ENCODE data around the gene MCRIP2.
"Not testable (repeated sequence)": the region's sequence is repeated elsewhere in the genome, so short reads cannot be mapped to it uniquely, and the experiment has no call there.

The MCRIP2 gene, protein sequence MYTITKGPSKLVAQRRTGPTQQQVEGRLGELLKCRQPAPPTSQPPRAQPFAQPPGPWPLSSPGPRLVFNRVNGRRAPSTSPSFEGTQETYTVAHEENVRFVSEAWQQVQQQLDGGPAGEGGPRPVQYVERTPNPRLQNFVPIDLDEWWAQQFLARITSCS
- total RNA-seq, result 8.1 to 14.2 (median 14.1) reads per million in 3 donors

DNA sequence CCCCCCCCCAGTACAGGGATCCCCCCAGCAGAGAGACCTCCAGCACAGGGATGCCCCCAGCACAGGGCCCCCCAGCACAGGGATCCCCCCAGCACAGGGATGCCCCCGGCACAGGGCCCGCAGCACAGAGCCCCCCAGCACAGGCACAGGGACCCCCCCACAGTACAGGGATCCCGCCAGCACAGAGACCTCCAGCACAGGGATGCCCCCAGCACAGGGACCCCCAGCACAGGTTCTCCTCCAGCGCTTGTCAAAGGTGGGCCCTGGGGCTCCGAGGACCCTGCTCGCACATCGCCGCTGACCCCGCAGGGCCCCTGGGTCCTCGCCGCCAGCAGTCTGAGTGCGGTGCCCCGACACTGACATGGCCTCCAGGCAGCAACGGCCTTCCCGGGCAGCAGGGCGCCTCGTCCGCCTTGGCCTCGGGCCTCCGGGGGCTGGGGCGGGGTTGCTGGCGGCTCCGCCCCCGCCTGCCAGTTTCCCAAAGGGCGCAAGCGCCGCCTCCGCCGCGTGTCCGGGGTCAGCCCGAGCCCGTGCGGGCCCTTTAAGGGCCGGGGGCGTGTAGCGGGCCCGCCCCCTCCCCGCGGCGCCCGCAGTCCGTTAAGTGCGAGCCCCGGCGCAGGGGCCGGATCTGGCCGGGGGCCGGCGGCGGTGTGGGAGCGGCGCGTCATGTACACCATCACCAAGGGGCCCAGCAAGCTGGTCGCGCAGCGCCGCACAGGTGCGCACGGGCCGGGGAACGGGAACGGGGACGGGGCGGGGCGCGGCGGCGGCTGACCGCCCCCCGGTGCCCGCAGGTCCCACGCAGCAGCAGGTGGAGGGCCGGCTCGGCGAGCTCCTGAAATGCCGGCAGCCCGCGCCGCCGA, at the start of gene MCRIP2:
MCRIP2 (plus strand) TSS at position 503 of the 863 bp plus-strand sequence; CDS start at position 667, 164 bp downstream.
- no peaks in the 10 kb centered on the region for H3K36me3 ChIP-seq (ENCODE audit: control insufficient read depth, insufficient read depth, low read length)
- H3K4me3 ChIP-seq (ENCODE audit: insufficient read depth, low read depth, low read length, poor library complexity, severe bottlenecking), result peak within 1 kb of the TSS; percentile 78
- H3K4me1 ChIP-seq (ENCODE audit: control insufficient read depth, insufficient read depth, low read length, poor library complexity, severe bottlenecking), result peaks cover 12% of the 10 kb centered on the region
- H3K27me3 ChIP-seq (replicated peaks; ENCODE audit: control insufficient read depth, insufficient read depth, low read length, poor library complexity, severe bottlenecking), result no peaks in the 10 kb centered on the region
- peak within 1 kb of the TSS; percentile 42 for H3K27ac ChIP-seq (ENCODE audit: insufficient read depth, low read length, poor library complexity, severe bottlenecking)
- H3K9me3 ChIP-seq (ENCODE audit: control insufficient read depth, low read length), result no peaks in the 10 kb centered on the region
- DNase-seq, result peak; percentile 32 to 53 (median 38)

DNA sequence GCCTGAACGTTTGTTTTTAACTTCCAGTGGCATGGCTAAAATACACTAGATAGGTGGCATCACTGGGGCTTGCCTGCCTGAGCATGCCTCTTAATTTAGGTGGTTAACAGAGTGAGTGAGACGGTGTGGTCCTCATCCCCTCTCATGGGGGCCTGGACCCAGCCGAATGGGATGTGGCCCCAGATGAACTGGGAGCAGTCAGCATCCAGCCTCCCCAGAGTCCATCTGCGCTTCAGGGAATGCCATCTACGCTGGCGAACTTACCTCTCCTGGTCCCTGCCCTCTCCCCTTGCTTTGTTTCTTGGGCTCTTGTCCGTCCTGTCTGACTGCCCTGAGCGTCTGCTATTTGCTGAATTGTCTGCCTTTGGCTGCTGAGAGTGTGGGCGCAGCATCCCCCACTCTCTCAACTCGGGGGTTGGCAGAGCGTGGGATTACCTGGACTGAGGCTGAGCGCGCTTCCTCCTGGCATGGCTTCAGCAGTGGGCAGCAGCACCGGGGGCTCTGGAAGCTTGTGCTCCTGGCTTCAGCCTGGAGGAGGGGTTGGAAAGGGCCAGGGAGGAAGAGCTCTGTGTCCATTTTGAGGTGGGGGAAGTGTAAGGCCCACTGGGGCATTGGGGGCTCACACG, 49.6 kb upstream of the MCRIP2 start:
- Histone ChIP-seq H3K36me3 (ENCODE audit: control insufficient read depth, insufficient read depth, low read length) (no peaks in the 10 kb centered on the region), H3K9me3 (ENCODE audit: control insufficient read depth, low read length) (no peaks in the 10 kb centered on the region), H3K4me1 (ENCODE audit: control insufficient read depth, insufficient read depth, low read length, poor library complexity, severe bottlenecking) (peaks cover 19% of the 10 kb centered on the region), H3K4me3 (ENCODE audit: insufficient read depth, low read depth, low read length, poor library complexity, severe bottlenecking) (no peak overlapping the region), H3K27ac (ENCODE audit: insufficient read depth, low read length, poor library complexity, severe bottlenecking) (no peak overlapping the region), H3K27me3 (replicated peaks; ENCODE audit: control insufficient read depth, insufficient read depth, low read length, poor library complexity, severe bottlenecking) (no peaks in the 10 kb centered on the region)
- DNase-seq, result no peak

DNA sequence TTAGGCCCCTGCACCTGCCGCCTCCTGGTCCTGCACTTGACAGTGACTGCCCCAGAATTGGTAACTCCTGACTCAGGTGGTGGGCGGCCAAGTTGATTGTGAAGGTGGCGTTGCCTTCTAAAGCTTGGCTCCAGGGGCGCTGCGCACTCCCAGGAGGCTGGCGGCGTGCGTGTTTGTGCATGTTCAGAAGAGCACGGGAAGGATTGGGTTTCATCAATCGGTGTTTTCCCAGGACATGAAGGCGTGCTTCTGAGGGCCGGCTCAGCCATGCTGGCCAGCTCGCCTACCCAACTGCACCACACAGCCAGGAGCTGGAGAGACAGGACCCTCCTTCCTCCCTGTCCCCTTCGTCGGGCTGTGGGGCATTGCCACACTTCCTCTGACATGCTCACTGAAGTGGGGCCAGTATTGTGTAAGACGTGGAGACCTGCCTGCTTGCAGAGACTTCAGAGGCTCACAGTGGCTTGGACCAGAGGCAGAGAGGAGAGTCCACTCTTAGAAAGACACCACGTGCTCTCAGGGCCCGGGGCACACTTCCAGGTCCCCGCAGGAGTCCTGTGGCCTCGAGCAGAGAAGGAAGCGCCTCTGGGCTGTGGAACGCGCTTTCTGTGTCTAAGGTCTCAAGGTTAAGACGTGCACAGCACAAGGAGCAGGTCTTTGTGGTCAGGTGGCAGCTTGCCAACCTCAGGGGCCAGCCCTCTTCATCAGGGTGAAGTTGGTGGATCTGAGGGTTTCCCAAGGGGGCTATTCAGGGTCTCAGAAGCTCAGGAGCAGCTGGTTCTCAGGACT, 48.9 kb upstream of the MCRIP2 start:
- Histone ChIP-seq H3K9me3 (ENCODE audit: control insufficient read depth, low read length) (no peaks in the 10 kb centered on the region), H3K4me1 (ENCODE audit: control insufficient read depth, insufficient read depth, low read length, poor library complexity, severe bottlenecking) (peaks cover 19% of the 10 kb centered on the region), H3K4me3 (ENCODE audit: insufficient read depth, low read depth, low read length, poor library complexity, severe bottlenecking) (no peak overlapping the region), H3K27me3 (replicated peaks; ENCODE audit: control insufficient read depth, insufficient read depth, low read length, poor library complexity, severe bottlenecking) (no peaks in the 10 kb centered on the region), H3K27ac (ENCODE audit: insufficient read depth, low read length, poor library complexity, severe bottlenecking) (no peak overlapping the region), H3K36me3 (ENCODE audit: control insufficient read depth, insufficient read depth, low read length) (no peaks in the 10 kb centered on the region)
- no peak for DNase-seq

DNA sequence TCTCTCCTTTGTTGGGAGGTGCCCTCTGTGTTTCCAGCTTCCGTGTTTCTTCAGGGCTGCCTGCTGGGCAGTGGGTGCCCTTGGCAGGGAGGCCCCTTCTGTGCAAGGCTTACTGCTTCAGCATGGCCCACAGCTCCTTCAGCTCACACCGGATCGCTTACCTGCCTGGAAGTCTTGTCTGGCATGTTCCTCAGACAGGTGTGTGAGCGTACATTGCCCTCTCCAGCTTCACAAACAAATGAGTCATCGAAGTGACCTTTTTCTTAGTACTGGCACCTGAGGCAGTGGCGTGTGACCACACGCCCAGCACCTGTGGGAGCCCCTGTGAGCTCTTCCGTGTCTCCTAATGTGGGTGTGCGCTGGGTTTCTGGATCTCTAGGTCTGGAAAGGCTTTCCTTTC, 48.2 kb upstream of the MCRIP2 start:
- H3K27ac ChIP-seq (ENCODE audit: insufficient read depth, low read length, poor library complexity, severe bottlenecking), result no peak overlapping the region
- no peaks in the 10 kb centered on the region for H3K9me3 ChIP-seq (ENCODE audit: control insufficient read depth, low read length)
- no peak overlapping the region for H3K4me3 ChIP-seq (ENCODE audit: insufficient read depth, low read depth, low read length, poor library complexity, severe bottlenecking)
- no peak for DNase-seq
- no peaks in the 10 kb centered on the region for H3K27me3 ChIP-seq (replicated peaks; ENCODE audit: control insufficient read depth, insufficient read depth, low read length, poor library complexity, severe bottlenecking)
- H3K4me1 ChIP-seq (ENCODE audit: control insufficient read depth, insufficient read depth, low read length, poor library complexity, severe bottlenecking), result peaks cover 16% of the 10 kb centered on the region
- no peaks in the 10 kb centered on the region for H3K36me3 ChIP-seq (ENCODE audit: control insufficient read depth, insufficient read depth, low read length)

DNA sequence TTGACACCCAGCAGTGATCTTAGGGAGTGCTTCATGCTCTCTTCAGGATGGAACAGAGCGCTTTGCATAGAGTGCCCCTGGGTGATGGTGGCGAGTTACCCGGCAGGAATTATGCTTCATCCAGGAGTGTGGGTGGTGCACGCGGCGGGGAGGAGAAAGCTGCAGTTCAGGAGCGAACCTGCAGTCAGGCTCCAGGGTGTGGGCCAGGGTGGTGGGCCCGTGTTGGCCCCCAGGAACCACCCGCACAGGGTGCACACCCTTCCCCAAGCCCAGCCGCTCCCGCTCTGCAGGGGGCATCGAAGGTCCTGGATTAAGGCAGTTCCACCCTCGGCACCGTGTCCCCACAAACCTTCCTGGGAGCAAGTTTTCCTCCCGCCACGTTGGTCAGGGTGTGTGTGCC, 47.8 kb upstream of the MCRIP2 start:
- H3K4me1 ChIP-seq (ENCODE audit: control insufficient read depth, insufficient read depth, low read length, poor library complexity, severe bottlenecking), result peaks cover 14% of the 10 kb centered on the region
- peaks cover under 1% of the 10 kb centered on the region for H3K36me3 ChIP-seq (ENCODE audit: control insufficient read depth, insufficient read depth, low read length)
- H3K27ac ChIP-seq (ENCODE audit: insufficient read depth, low read length, poor library complexity, severe bottlenecking), result no peak overlapping the region
- no peak overlapping the region for H3K4me3 ChIP-seq (ENCODE audit: insufficient read depth, low read depth, low read length, poor library complexity, severe bottlenecking)
- DNase-seq, result no peak
- H3K9me3 ChIP-seq (ENCODE audit: control insufficient read depth, low read length), result no peaks in the 10 kb centered on the region
- no peaks in the 10 kb centered on the region for H3K27me3 ChIP-seq (replicated peaks; ENCODE audit: control insufficient read depth, insufficient read depth, low read length, poor library complexity, severe bottlenecking)

DNA sequence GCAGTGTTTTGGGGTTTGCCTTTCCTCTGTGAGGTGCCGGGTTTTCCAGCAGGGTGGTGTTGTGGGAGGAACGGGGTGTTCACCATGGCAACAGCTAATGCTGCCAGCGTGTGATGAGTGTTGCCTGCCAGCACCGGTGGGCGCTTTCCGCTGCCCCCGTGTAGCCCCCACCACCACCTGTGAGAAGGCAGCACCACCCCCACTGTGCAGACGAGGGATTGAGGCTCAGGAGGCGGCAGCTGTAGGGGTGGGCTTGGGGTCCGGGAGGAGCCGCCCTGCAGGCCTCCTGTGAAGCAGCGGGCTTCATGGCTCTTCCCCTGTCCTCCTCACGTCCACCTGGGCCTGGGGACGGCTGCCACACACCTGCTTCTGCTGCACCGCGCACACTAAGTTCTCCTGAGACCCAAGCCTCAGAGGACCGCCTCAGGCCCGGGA, 46.5 kb upstream of the MCRIP2 start:
- no peak overlapping the region for H3K27ac ChIP-seq (ENCODE audit: insufficient read depth, low read length, poor library complexity, severe bottlenecking)
- H3K36me3 ChIP-seq (ENCODE audit: control insufficient read depth, insufficient read depth, low read length), result peaks cover 7% of the 10 kb centered on the region
- no peaks in the 10 kb centered on the region for H3K27me3 ChIP-seq (replicated peaks; ENCODE audit: control insufficient read depth, insufficient read depth, low read length, poor library complexity, severe bottlenecking)
- no peak for DNase-seq
- no peak overlapping the region for H3K4me3 ChIP-seq (ENCODE audit: insufficient read depth, low read depth, low read length, poor library complexity, severe bottlenecking)
- H3K9me3 ChIP-seq (ENCODE audit: control insufficient read depth, low read length), result no peaks in the 10 kb centered on the region
- H3K4me1 ChIP-seq (ENCODE audit: control insufficient read depth, insufficient read depth, low read length, poor library complexity, severe bottlenecking), result peaks cover 14% of the 10 kb centered on the region

DNA sequence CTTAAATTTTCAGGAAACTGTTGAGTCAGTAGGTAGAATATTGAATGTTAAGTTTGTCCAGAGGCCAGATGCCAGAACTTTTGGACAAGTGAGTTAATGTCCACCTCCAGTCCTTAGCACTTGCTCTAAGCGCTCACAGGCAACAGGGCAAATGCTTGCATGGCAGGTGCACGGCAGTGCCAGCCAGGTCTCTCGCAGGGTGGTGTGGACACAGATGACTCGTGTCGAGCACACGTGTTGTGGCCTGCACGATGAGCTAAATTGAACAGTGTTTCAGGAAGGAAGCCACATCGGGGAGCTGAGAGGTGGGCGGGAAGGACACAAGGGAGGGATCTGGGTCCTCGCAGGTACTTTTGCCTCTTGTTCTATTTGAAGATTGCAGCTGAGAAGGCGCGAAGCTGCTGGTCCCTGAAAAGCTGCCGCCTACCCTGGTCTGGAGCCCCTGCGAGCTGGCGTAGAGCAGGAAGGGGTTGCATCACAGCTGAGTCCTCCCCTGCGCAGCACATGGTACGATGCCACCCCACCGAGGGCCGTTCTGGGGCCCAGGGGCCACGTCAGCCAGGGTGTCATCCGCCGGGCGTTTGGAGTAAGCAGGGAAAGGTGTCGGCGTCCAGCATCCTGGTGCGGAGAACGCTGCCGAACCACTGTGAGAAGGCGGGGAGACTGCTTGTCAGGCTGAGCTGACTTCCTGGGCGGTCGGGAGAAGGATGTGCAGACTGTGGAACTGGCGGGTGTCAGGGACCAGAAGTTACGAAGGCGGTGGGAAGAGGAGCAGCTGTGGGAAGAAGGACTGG, 45.5 kb upstream of the MCRIP2 start:
- no peak for DNase-seq
- H3K4me1 ChIP-seq (ENCODE audit: control insufficient read depth, insufficient read depth, low read length, poor library complexity, severe bottlenecking), result peaks cover 5% of the 10 kb centered on the region
- peaks cover 7% of the 10 kb centered on the region for H3K36me3 ChIP-seq (ENCODE audit: control insufficient read depth, insufficient read depth, low read length)

DNA sequence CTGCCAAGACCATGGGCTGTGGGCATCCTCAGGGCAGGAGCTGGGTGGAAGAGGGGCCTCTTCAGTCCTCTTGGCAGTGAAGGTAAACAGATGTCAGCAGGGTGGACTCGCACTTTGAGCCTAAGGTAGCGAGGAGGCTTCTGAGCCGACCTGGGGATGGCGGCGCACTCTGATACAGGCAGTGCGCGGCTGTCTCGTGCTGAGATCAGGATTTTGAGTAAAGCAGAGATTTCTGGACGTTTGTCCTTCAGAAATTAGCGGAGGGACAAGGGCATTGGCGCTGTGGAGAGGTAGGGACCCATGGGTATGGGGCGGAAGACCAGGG, 44.9 kb upstream of the MCRIP2 start:
- H3K27me3 ChIP-seq (replicated peaks; ENCODE audit: control insufficient read depth, insufficient read depth, low read length, poor library complexity, severe bottlenecking), result no peaks in the 10 kb centered on the region
- H3K36me3 ChIP-seq (ENCODE audit: control insufficient read depth, insufficient read depth, low read length), result peaks cover 7% of the 10 kb centered on the region
- no peak overlapping the region for H3K4me3 ChIP-seq (ENCODE audit: insufficient read depth, low read depth, low read length, poor library complexity, severe bottlenecking)
- no peak overlapping the region for H3K27ac ChIP-seq (ENCODE audit: insufficient read depth, low read length, poor library complexity, severe bottlenecking)
- no peak for DNase-seq
- no peaks in the 10 kb centered on the region for H3K9me3 ChIP-seq (ENCODE audit: control insufficient read depth, low read length)
- H3K4me1 ChIP-seq (ENCODE audit: control insufficient read depth, insufficient read depth, low read length, poor library complexity, severe bottlenecking), result peaks cover 2% of the 10 kb centered on the region

More for the DNA sequence above, 45.5 kb upstream of the MCRIP2 start:
- Histone ChIP-seq H3K9me3 (ENCODE audit: control insufficient read depth, low read length) (no peaks in the 10 kb centered on the region), H3K4me3 (ENCODE audit: insufficient read depth, low read depth, low read length, poor library complexity, severe bottlenecking) (no peak overlapping the region), H3K27me3 (replicated peaks; ENCODE audit: control insufficient read depth, insufficient read depth, low read length, poor library complexity, severe bottlenecking) (no peaks in the 10 kb centered on the region), H3K27ac (ENCODE audit: insufficient read depth, low read length, poor library complexity, severe bottlenecking) (no peak overlapping the region)

DNA sequence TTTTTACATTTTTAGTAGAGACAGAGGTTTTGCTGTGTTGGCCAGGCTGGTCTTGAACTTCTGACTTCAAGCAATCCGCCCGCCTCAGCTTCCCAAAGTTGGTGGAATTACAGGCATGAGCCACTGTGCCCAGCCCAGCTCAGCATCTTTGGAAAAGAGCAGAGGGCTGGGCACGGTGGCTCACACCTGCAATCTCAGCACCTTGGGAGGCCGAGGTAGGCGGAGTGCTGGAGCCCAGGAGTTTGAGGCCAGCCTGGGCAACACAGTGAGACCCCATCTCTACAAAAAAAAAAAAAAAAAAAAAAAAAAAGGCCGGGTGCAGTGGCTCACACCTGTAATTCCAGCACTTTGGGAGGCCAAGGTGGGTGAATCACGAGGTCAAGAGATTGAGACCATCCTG, 44.0 kb upstream of the MCRIP2 start:
- H3K36me3 ChIP-seq (ENCODE audit: control insufficient read depth, insufficient read depth, low read length); DNase-seq; H3K9me3 ChIP-seq (ENCODE audit: control insufficient read depth, low read length); H3K27me3 ChIP-seq (replicated peaks; ENCODE audit: control insufficient read depth, insufficient read depth, low read length, poor library complexity, severe bottlenecking); H3K4me3 ChIP-seq (ENCODE audit: insufficient read depth, low read depth, low read length, poor library complexity, severe bottlenecking); H3K27ac ChIP-seq (ENCODE audit: insufficient read depth, low read length, poor library complexity, severe bottlenecking); H3K4me1 ChIP-seq (ENCODE audit: control insufficient read depth, insufficient read depth, low read length, poor library complexity, severe bottlenecking): not testable (repeated sequence)
